Measurements from ENCODE around the gene GIGYF2.

Gene GIGYF2

DNA sequence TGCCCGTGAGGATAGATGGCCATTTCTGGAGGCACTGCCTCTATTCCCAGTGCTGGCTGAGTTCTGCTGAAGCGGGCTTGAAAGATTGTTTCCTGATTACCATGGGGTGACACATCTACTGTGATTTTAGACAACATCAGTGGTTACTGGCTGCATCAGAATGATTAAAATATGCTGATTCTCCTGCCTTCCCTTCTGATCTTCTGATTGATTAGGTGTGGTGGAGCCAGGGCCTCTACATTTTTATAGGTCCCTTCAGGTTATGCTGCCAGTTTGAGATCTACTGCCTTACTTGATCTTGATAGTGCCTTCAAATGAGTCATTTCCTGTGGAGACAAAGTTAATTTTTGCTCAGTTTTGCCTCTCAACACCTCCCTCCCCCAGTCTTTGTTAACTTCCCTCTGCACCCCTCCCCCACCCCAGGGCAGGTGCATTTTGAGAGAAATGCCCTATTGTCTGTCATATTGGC is 141.3 kb downstream of the GIGYF2 start:
- H2AFZ ChIP-seq (ENCODE audit: low read depth, low read length), result no peak overlapping the region
- peaks cover 78% of the 10 kb centered on the region for H3K36me3 ChIP-seq (ENCODE audit: insufficient read depth, low read length)
- TF ChIP-seq, protein P1, sequence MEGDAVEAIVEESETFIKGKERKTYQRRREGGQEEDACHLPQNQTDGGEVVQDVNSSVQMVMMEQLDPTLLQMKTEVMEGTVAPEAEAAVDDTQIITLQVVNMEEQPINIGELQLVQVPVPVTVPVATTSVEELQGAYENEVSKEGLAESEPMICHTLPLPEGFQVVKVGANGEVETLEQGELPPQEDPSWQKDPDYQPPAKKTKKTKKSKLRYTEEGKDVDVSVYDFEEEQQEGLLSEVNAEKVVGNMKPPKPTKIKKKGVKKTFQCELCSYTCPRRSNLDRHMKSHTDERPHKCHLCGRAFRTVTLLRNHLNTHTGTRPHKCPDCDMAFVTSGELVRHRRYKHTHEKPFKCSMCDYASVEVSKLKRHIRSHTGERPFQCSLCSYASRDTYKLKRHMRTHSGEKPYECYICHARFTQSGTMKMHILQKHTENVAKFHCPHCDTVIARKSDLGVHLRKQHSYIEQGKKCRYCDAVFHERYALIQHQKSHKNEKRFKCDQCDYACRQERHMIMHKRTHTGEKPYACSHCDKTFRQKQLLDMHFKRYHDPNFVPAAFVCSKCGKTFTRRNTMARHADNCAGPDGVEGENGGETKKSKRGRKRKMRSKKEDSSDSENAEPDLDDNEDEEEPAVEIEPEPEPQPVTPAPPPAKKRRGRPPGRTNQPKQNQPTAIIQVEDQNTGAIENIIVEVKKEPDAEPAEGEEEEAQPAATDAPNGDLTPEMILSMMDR (IDR thresholded peaks at IDR 0.05; ENCODE audit: borderline replicate concordance, extremely low read depth, low read length, poor library complexity, severe bottlenecking), result no peak
- no peak for TF ChIP-seq EZH2 (IDR thresholded peaks at IDR 0.05; ENCODE audit: borderline replicate concordance, low read depth, low read length, severe bottlenecking)
- no peaks in the 10 kb centered on the region for H4K20me1 ChIP-seq (ENCODE audit: insufficient read depth, low read length)
- H3K4me2 ChIP-seq (ENCODE audit: insufficient read depth, low read length), result no peak overlapping the region
- H3K27ac ChIP-seq (ENCODE audit: low read length), result peak overlapping the region; percentile 67
- peaks cover 26% of the 10 kb centered on the region for H3K4me1 ChIP-seq (ENCODE audit: insufficient read depth, low read length)
- no peaks in the 10 kb centered on the region; the same call in 1 of the 2 replicates for H3K79me2 ChIP-seq (ENCODE audit: insufficient read depth, low read length)
- DNase-seq (peak; percentile 67), ATAC-seq (ENCODE audit: insufficient read depth, low read depth) (peak; percentile 92)
- H3K4me3 ChIP-seq (ENCODE audit: low read depth in 1 of 2, low read length in 2 of 2), result no peak overlapping the region
- H3K27me3 ChIP-seq (ENCODE audit: insufficient read depth, low read length, poor library complexity), result no peaks in the 10 kb centered on the region
- H3K9ac ChIP-seq (ENCODE audit: low read depth, low read length), result no peak overlapping the region
- H3K9me3 ChIP-seq (ENCODE audit: insufficient read depth, low read length, severe bottlenecking), result no peaks in the 10 kb centered on the region

DNA sequence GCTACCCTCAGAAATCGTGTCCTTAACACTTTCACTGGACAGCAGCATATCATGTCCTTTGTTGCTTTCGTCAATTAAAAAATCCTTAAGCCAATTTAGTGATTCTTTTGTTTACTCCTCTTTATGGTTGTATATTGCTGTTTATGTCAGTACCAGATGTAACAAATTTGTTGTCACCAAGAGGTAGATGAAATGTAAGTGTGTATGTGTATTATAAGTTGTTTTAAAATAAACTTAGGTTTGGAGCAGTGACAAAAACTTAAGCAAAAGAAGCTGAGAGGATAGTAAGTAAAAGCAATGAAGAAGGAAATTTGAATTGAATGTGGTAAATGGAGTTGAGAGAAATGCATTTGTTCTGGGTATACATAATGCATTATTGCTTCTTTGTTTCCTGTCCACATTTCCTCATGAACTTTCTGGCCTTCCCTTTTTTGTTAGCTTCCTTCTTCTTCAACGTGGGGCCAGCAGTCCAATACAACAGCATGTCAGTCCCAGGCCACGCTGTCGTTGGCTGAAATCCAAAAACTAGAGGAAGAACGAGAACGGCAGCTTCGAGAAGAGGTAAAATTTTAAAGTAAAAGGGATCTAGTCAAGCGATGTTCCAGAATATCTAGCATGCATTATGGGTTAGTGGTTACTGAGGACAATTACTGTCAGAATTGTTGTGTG is 142.4 kb downstream of the GIGYF2 start:
- Histone ChIP-seq H3K4me1 (ENCODE audit: insufficient read depth, low read length) (peaks cover 26% of the 10 kb centered on the region), H3K27ac (ENCODE audit: low read length) (no peak overlapping the region), H3K27me3 (ENCODE audit: insufficient read depth, low read length, poor library complexity) (no peaks in the 10 kb centered on the region), H3K4me3 (ENCODE audit: low read depth in 1 of 2, low read length in 2 of 2) (no peak overlapping the region), H3K9me3 (ENCODE audit: insufficient read depth, low read length, severe bottlenecking) (no peaks in the 10 kb centered on the region), H3K36me3 (ENCODE audit: insufficient read depth, low read length) (peaks cover 76% of the 10 kb centered on the region), H2AFZ (ENCODE audit: low read depth, low read length) (no peak overlapping the region), H3K4me2 (ENCODE audit: insufficient read depth, low read length) (no peak overlapping the region), H3K9ac (ENCODE audit: low read depth, low read length) (no peak overlapping the region), H4K20me1 (ENCODE audit: insufficient read depth, low read length) (no peaks in the 10 kb centered on the region), H3K79me2 (ENCODE audit: insufficient read depth, low read length) (no peaks in the 10 kb centered on the region)
- TF ChIP-seq EZH2 (IDR thresholded peaks at IDR 0.05; ENCODE audit: borderline replicate concordance, low read depth, low read length, severe bottlenecking), result no peak
- TF ChIP-seq, protein P1 (IDR thresholded peaks at IDR 0.05; ENCODE audit: borderline replicate concordance, extremely low read depth, low read length, poor library complexity, severe bottlenecking), result no peak
- DNase-seq (no peak), ATAC-seq (ENCODE audit: insufficient read depth, low read depth) (no peak)

DNA sequence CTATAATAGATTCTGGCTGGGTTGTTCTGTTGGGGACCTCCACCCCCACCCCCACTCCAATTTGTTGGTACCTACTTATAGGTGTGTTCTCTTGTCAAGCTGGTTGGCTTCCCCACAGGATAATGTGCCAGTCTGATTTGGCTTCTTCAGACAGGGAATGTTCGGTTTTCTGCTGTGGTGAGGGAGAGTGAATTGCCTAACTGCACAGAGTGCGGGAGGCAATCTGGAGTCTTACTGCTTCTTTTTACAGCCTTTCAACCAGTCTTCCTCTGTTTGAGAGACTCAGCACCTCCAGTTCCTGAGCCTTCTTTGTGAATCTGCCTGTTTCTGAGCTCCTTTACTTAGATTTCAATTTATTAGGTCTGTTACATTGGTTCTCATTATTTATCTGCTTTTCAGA is 145.6 kb downstream of the GIGYF2 start:
- Histone ChIP-seq H3K79me2 (ENCODE audit: insufficient read depth, low read length) (no peaks in the 10 kb centered on the region), H3K9me3 (ENCODE audit: insufficient read depth, low read length, severe bottlenecking) (no peaks in the 10 kb centered on the region), H3K4me2 (ENCODE audit: insufficient read depth, low read length) (no peak overlapping the region), H3K36me3 (ENCODE audit: insufficient read depth, low read length) (peaks cover 80% of the 10 kb centered on the region), H3K27me3 (ENCODE audit: insufficient read depth, low read length, poor library complexity) (no peaks in the 10 kb centered on the region), H2AFZ (ENCODE audit: low read depth, low read length) (no peak overlapping the region), H3K4me1 (ENCODE audit: insufficient read depth, low read length) (peaks cover 13% of the 10 kb centered on the region), H3K9ac (ENCODE audit: low read depth, low read length) (no peak overlapping the region), H3K27ac (ENCODE audit: low read length) (no peak overlapping the region), H4K20me1 (ENCODE audit: insufficient read depth, low read length) (no peaks in the 10 kb centered on the region), H3K4me3 (ENCODE audit: low read depth in 1 of 2, low read length in 2 of 2) (no peak overlapping the region)
- TF ChIP-seq, protein P1 (IDR thresholded peaks at IDR 0.05; ENCODE audit: borderline replicate concordance, extremely low read depth, low read length, poor library complexity, severe bottlenecking), result no peak
- no peak for TF ChIP-seq EZH2 (IDR thresholded peaks at IDR 0.05; ENCODE audit: borderline replicate concordance, low read depth, low read length, severe bottlenecking)
- DNase-seq, result no peak
- no peak for ATAC-seq (ENCODE audit: insufficient read depth, low read depth)
